H9 (cell line): ENCODE measurements around the gene RAPGEF6. TPM values are rescaled to one million over a fixed set of nuclear protein-coding genes. Genes with fewer than 3 reads are reported as not detected.

Experiments used
- DNase-seq: peaks from one replicate; pipeline ENCODE4 v3.0.0-alpha.2; 2017
- H2AFZ ChIP-seq: one replicate; pipeline ENCODE4 v1.6.1; 2013; ENCODE audit warnings: mild to moderate bottlenecking, low read length, control low read depth, moderate library complexity
- H2AK5ac ChIP-seq: 2 replicates; pipeline ENCODE4 v1.6.1; 2013; ENCODE audit warnings: low read length, control low read depth, mixed read lengths; ENCODE audit not compliant: insufficient read length
- H2BK120ac ChIP-seq: one replicate; pipeline ENCODE4 v1.6.1; 2013; ENCODE audit warnings: low read depth, mild to moderate bottlenecking, low read length, control low read depth, inconsistent platforms; ENCODE audit not compliant: poor library complexity, severe bottlenecking
- H2BK12ac ChIP-seq: 2 replicates; pipeline ENCODE4 v1.6.1; 2013; ENCODE audit warnings: low read length, control low read depth, mixed read lengths, low read depth; ENCODE audit not compliant: insufficient read length
- H2BK15ac ChIP-seq: 2 replicates; pipeline ENCODE4 v1.6.1; 2013; ENCODE audit warnings: low read depth, low read length, control low read depth
- H2BK20ac ChIP-seq: one replicate; pipeline ENCODE4 v1.6.1; 2013; ENCODE audit warnings: low read depth, mild to moderate bottlenecking, low read length, control low read depth, inconsistent platforms; ENCODE audit not compliant: poor library complexity, severe bottlenecking
- H2BK5ac ChIP-seq: 2 replicates; pipeline ENCODE4 v1.6.1; 2013; ENCODE audit warnings: low read length, control low read depth, mixed read lengths; ENCODE audit not compliant: insufficient read length
- H3K14ac ChIP-seq: 2 replicates; pipeline ENCODE4 v1.6.1; 2013; ENCODE audit warnings: low read length, control low read depth; ENCODE audit not compliant: insufficient read depth
- H3K18ac ChIP-seq: 2 replicates; pipeline ENCODE4 v1.6.1; 2013; ENCODE audit warnings: low read depth, mild to moderate bottlenecking, mixed read lengths, low read length, control low read depth; ENCODE audit not compliant: insufficient read length
- H3K23ac ChIP-seq: 2 replicates; pipeline ENCODE4 v1.6.1; 2013; ENCODE audit warnings: low read length, control low read depth, mixed read lengths, low read depth; ENCODE audit not compliant: insufficient read length
- H3K23me2 ChIP-seq: 2 replicates; pipeline ENCODE4 v1.6.1; 2013; ENCODE audit warnings: low read depth, mild to moderate bottlenecking, mixed read lengths, low read length, control low read depth; ENCODE audit not compliant: insufficient read length, poor library complexity, severe bottlenecking
- H3K27ac ChIP-seq: 2 replicates; pipeline ENCODE4 v1.5.1; 2013; ENCODE audit warnings: low read length, control low read depth, mixed read lengths, low read depth; ENCODE audit not compliant: insufficient read length
- H3K27me3 ChIP-seq: 2 replicates; pipeline ENCODE4 v1.6.1; 2013; ENCODE audit warnings: low read length, control low read depth, inconsistent platforms; ENCODE audit not compliant: insufficient read depth
- H3K4ac ChIP-seq: 2 replicates; pipeline ENCODE4 v1.6.1; 2013; ENCODE audit warnings: low read depth, mild to moderate bottlenecking, control low read depth, inconsistent platforms, low read length, moderate library complexity
- H3K4me1 ChIP-seq: 2 replicates; pipeline ENCODE4 v1.6.1; 2013; ENCODE audit warnings: low read length, control low read depth, inconsistent platforms; ENCODE audit not compliant: insufficient read depth
- H3K4me2 ChIP-seq: 2 replicates; pipeline ENCODE4 v1.6.1; 2013; ENCODE audit warnings: low read length, control low read depth, mixed read lengths; ENCODE audit not compliant: insufficient read length, insufficient read depth
- H3K56ac ChIP-seq: 2 replicates; pipeline ENCODE4 v1.6.1; 2013; ENCODE audit warnings: low read depth, mild to moderate bottlenecking, mixed read lengths, low read length, control low read depth; ENCODE audit not compliant: insufficient read length
- H3K79me1 ChIP-seq: 2 replicates; pipeline ENCODE4 v1.6.1; 2013; ENCODE audit warnings: low read depth, mild to moderate bottlenecking, moderate library complexity, low read length, control low read depth, inconsistent platforms; ENCODE audit not compliant: insufficient read depth, poor library complexity, severe bottlenecking
- H3K79me2 ChIP-seq: 2 replicates; pipeline ENCODE4 v1.6.1; 2013; ENCODE audit warnings: low read length, control low read depth, inconsistent platforms; ENCODE audit not compliant: insufficient read depth
- H3K9ac ChIP-seq: 2 replicates; pipeline ENCODE4 v1.6.1; 2013; ENCODE audit warnings: low read length, control low read depth, mixed read lengths; ENCODE audit not compliant: insufficient read length; ENCODE audit errors: extremely low read depth
- H3K9me3 ChIP-seq: one replicate; pipeline ENCODE4 v1.6.1; 2013; ENCODE audit warnings: low read depth, low read length, inconsistent platforms; ENCODE audit not compliant: control insufficient read depth
- H3T11ph ChIP-seq: one replicate; pipeline ENCODE4 v1.6.1; 2013; ENCODE audit warnings: mild to moderate bottlenecking, low read length, control low read depth, inconsistent platforms
- H4K20me1 ChIP-seq: one replicate; pipeline ENCODE4 v1.6.1; 2013; ENCODE audit not compliant: control insufficient read depth, insufficient read length, insufficient read depth
- H4K5ac ChIP-seq: 2 replicates; pipeline ENCODE4 v1.6.1; 2013; ENCODE audit warnings: low read depth, mild to moderate bottlenecking, mixed read lengths, low read length, control low read depth; ENCODE audit not compliant: insufficient read length
- H4K8ac ChIP-seq: replicated peaks from 2 replicates; pipeline ENCODE4 v1.6.1; 2013; ENCODE audit warnings: low read length, control low read depth, mixed read lengths, low read depth; ENCODE audit not compliant: insufficient read length
- H4K91ac ChIP-seq: 2 replicates; pipeline ENCODE4 v1.6.1; 2013; ENCODE audit warnings: low read depth, mild to moderate bottlenecking, moderate library complexity, mixed read lengths, low read length, control low read depth; ENCODE audit not compliant: insufficient read length
- H3K27ac Mint-ChIP-seq, 3 experiments: 2 replicates in 2 of 3; 3 replicates in 1 of 3; pipeline ENCODE4 v1.8.0; 2020 to 2021; ENCODE audit warnings: mixed read lengths in 3 of 3, mild to moderate bottlenecking in 1 of 3, moderate library complexity in 1 of 3
- H3K27me3 Mint-ChIP-seq: 2 replicates; pipeline ENCODE4 v1.8.0; 2021; ENCODE audit warnings: low read depth, mild to moderate bottlenecking, moderate library complexity, mixed read lengths
- H3K36me3 Mint-ChIP-seq, 3 experiments: 2 replicates in 2 of 3; 3 replicates in 1 of 3; pipeline ENCODE4 v1.8.0; 2020 to 2021; ENCODE audit warnings: low read depth in 3 of 3, mixed read lengths in 3 of 3; ENCODE audit not compliant: insufficient read depth in 1 of 3
- H3K4me1 Mint-ChIP-seq, 2 experiments: 2 replicates each; pipeline ENCODE4 v1.8.0; 2020; ENCODE audit warnings: mixed read lengths in 2 of 2
- H3K4me3 Mint-ChIP-seq, 2 experiments: 2 replicates in 1 of 2; 3 replicates in 1 of 2; pipeline ENCODE4 v1.8.0; 2020 to 2021; ENCODE audit warnings: mild to moderate bottlenecking in 2 of 2, mixed read lengths in 2 of 2, moderate library complexity in 1 of 2
- H3K9me3 Mint-ChIP-seq, 2 experiments: 2 replicates in 1 of 2; 3 replicates in 1 of 2; pipeline ENCODE4 v1.8.0; 2020; ENCODE audit warnings: mild to moderate bottlenecking in 2 of 2, mixed read lengths in 2 of 2, moderate library complexity in 1 of 2
- WGBS: extraction: QIAGEN DNeasy Blood & Tissue Kit; methylation state at CpG from one replicate; pipeline ENCODE4 v1.1.7; 2013; ENCODE audit warnings: missing lambda C conversion rate, low lambda C conversion rate, mixed read lengths; ENCODE audit not compliant: insufficient read length; ENCODE audit errors: extremely low coverage; 5-methylcytosine and 5-hydroxymethylcytosine counted together
- total RNA-seq: library from RNA; stranded (reverse); gene quantifications from 2 replicates; pipeline ENCODE4 v1.2.1, GENCODE V29; 2021
- TF ChIP-seq, protein P1 (sequence below): fragments of 200-600 bp; sonication (generic); conservative IDR thresholded peaks from 3 replicates; pipeline ENCODE4 v1.8.0; 2021; ENCODE audit warnings: antibody characterized with exemption, mild to moderate bottlenecking

Gene RAPGEF6
- total RNA-seq, 1 experiment from 2014 or later = 19.7 TPM

DNA sequence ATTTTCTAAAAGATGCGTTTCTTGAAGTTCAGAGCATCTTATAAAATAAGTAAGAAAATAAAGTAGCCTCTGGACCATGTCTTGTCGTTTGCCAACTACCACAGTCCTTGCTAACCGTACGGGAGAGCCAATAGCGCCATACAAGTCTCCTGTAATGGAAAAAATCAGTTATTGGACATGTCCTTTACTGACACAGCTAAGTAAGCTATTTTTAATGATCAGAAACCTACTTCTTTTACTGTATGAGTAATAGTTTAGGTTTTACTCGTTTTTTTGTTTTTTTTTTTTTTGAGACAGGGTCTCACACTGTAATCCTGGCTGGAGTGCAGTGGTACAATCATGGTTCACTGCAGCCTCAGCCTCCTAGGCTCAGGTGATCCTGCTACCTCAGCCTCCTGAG is 37.7 kb upstream of the RAPGEF6 start:
- H2BK20ac ChIP-seq = no peak overlapping the region
- H3K79me1 ChIP-seq = no peaks in the 10 kb centered on the region
- no peak overlapping the region for H3K9ac ChIP-seq
- no peak overlapping the region for H3K14ac ChIP-seq
- TF ChIP-seq, protein P1, sequence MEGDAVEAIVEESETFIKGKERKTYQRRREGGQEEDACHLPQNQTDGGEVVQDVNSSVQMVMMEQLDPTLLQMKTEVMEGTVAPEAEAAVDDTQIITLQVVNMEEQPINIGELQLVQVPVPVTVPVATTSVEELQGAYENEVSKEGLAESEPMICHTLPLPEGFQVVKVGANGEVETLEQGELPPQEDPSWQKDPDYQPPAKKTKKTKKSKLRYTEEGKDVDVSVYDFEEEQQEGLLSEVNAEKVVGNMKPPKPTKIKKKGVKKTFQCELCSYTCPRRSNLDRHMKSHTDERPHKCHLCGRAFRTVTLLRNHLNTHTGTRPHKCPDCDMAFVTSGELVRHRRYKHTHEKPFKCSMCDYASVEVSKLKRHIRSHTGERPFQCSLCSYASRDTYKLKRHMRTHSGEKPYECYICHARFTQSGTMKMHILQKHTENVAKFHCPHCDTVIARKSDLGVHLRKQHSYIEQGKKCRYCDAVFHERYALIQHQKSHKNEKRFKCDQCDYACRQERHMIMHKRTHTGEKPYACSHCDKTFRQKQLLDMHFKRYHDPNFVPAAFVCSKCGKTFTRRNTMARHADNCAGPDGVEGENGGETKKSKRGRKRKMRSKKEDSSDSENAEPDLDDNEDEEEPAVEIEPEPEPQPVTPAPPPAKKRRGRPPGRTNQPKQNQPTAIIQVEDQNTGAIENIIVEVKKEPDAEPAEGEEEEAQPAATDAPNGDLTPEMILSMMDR = no peak
- no peak overlapping the region for H2BK5ac ChIP-seq
- no peak overlapping the region for H3K23ac ChIP-seq
- no peak overlapping the region for H2BK12ac ChIP-seq
- no peak overlapping the region for H3K4me3 Mint-ChIP-seq
- no peak overlapping the region for H2AK5ac ChIP-seq
- H3K56ac ChIP-seq = no peak overlapping the region
- no peak overlapping the region for H2BK120ac ChIP-seq
- no peak for DNase-seq
- no peak overlapping the region for H3K27ac Mint-ChIP-seq
- no peaks in the 10 kb centered on the region for H3K9me3 Mint-ChIP-seq
- H4K91ac ChIP-seq = no peak overlapping the region
- no peak overlapping the region for H3T11ph ChIP-seq
- H3K4ac ChIP-seq = no peak overlapping the region
- no peak overlapping the region for H4K5ac ChIP-seq
- no CpG with 5 or more reads among the region's 6 CpGs for WGBS
- H2BK15ac ChIP-seq = no peak overlapping the region
- no peaks in the 10 kb centered on the region for H3K9me3 ChIP-seq
- H4K20me1 ChIP-seq = no peaks in the 10 kb centered on the region
- H3K4me1 ChIP-seq = no peaks in the 10 kb centered on the region; the same call in 1 of the 2 replicates
- no peak overlapping the region for H3K4me2 ChIP-seq
- no peak overlapping the region for H4K8ac ChIP-seq
- no peaks in the 10 kb centered on the region for H3K27me3 Mint-ChIP-seq
- no peak overlapping the region for H3K18ac ChIP-seq
- H3K4me1 Mint-ChIP-seq = peaks cover 7 to 8% of the 10 kb centered on the region in 2 experiments
- H3K23me2 ChIP-seq = no peaks in the 10 kb centered on the region
- H3K27ac ChIP-seq = no peak overlapping the region
- peaks cover 8 to 35% (median 25%) of the 10 kb centered on the region in 3 experiments; a peak in 4 of 7 replicates for H3K36me3 Mint-ChIP-seq
- no peak overlapping the region for H2AFZ ChIP-seq
- H3K79me2 ChIP-seq = no peaks in the 10 kb centered on the region
- no peaks in the 10 kb centered on the region for H3K27me3 ChIP-seq
